22Rv1 (cell line): ENCODE data around the gene NUP98.

Experiments
- ZFX ChIP-seq: fragments of 450-650 bp; IDR thresholded peaks from 2 replicates; pipeline ENCODE4 v1.6.1; 2017; ENCODE audit warnings: antibody characterized with exemption, borderline replicate concordance
- TF ChIP-seq, protein P1 (sequence below): fragments of 450-650 bp; IDR thresholded peaks from 2 replicates; pipeline ENCODE4 v1.5.1; 2017; ENCODE audit warnings: mild to moderate bottlenecking

DNA sequence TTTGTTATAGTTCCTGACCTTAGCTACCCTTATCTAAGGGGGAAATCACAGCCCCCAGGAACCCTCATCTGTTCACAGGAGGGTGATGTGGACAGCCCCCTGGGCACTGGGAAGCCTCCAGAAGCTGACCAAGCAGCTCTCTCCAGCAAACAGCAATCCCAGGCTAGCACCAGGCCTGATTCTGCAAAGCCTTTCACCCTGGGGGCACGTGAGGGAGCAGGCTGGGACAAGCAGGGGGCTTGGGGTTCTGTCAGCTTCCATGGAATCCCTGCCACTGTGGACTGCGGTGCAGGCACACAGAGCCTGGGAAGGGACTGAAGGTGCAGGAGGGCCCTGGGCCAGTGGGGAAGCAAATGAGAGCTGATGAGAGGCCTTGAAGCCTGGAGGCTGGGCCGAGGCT, 13.1 kb upstream of the NUP98 start:
- TF ChIP-seq ZFX: no peak
- TF ChIP-seq, protein P1, sequence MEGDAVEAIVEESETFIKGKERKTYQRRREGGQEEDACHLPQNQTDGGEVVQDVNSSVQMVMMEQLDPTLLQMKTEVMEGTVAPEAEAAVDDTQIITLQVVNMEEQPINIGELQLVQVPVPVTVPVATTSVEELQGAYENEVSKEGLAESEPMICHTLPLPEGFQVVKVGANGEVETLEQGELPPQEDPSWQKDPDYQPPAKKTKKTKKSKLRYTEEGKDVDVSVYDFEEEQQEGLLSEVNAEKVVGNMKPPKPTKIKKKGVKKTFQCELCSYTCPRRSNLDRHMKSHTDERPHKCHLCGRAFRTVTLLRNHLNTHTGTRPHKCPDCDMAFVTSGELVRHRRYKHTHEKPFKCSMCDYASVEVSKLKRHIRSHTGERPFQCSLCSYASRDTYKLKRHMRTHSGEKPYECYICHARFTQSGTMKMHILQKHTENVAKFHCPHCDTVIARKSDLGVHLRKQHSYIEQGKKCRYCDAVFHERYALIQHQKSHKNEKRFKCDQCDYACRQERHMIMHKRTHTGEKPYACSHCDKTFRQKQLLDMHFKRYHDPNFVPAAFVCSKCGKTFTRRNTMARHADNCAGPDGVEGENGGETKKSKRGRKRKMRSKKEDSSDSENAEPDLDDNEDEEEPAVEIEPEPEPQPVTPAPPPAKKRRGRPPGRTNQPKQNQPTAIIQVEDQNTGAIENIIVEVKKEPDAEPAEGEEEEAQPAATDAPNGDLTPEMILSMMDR: no peak
